CD14-positive monocyte (primary cell): ENCODE data around the gene UBE2D4. TPM values are rescaled to one million over a fixed set of nuclear protein-coding genes. Genes with fewer than 3 reads are reported as not detected.
A peak's percentile ranks its signal among the peaks of the same experiment; 100 is the strongest.

Experiments
- DNase-seq, 3 donors: peaks; one replicate each; pipeline ENCODE4 v3.0.0-alpha.2; 2011 to 2022
- H2AFZ ChIP-seq: 2 replicates; pipeline ENCODE4 v1.6.0; 2012; ENCODE audit warnings: mild to moderate bottlenecking, low read depth, low read length, inconsistent platforms; ENCODE audit not compliant: insufficient read depth, poor library complexity, severe bottlenecking
- H3K27ac ChIP-seq, 2 donors: 1 replicate in 1 of 2; 2 replicates in 1 of 2; pipeline ENCODE4 v1.5.1; 2012 to 2013; ENCODE audit warnings: low read length in 2 of 2, control low read depth in 1 of 2, inconsistent platforms in 1 of 2, low read depth in 1 of 2, mild to moderate bottlenecking in 1 of 2
- H3K27me3 ChIP-seq, 2 donors: one replicate each; pipeline versions ENCODE4 v1.6.0 to v1.6.1; 2011 to 2013; ENCODE audit warnings: low read length in 2 of 2; ENCODE audit not compliant: control insufficient read depth in 2 of 2, insufficient read depth in 2 of 2
- H3K36me3 ChIP-seq, 2 donors: replicated peaks in 1 of 2; 1 replicate in 1 of 2; 2 replicates in 1 of 2; pipeline versions ENCODE4 v1.5.1 to v1.6.1; 2012 to 2013; ENCODE audit warnings: low read length in 2 of 2, control low read depth in 1 of 2, inconsistent platforms in 1 of 2, mild to moderate bottlenecking in 1 of 2; ENCODE audit not compliant: insufficient read depth in 2 of 2, control insufficient read depth in 1 of 2
- H3K4me1 ChIP-seq, 2 donors: 1 replicate in 1 of 2; 2 replicates in 1 of 2; pipeline versions ENCODE4 v1.5.1 to v1.6.1; 2012 to 2013; ENCODE audit warnings: low read length in 2 of 2, control low read depth in 1 of 2, inconsistent platforms in 1 of 2, mild to moderate bottlenecking in 1 of 2, moderate library complexity in 1 of 2; ENCODE audit not compliant: insufficient read depth in 2 of 2, control insufficient read depth in 1 of 2
- H3K4me2 ChIP-seq: replicated peaks from 2 replicates; pipeline ENCODE3; 2012; ENCODE audit warnings: low read length, moderate library complexity, mild to moderate bottlenecking; ENCODE audit not compliant: poor library complexity, severe bottlenecking; ENCODE audit errors: extremely low read depth
- H3K4me3 ChIP-seq, 3 experiments: fragments of 200-600 bp in 1 of 3; sonication (generic) in 1 of 3; replicated peaks in 1 of 3; 1 replicate in 2 of 3; 2 replicates in 1 of 3; pipeline ENCODE4 v1.5.1; 2011 to 2013; ENCODE audit warnings: low read length in 3 of 3, mild to moderate bottlenecking in 3 of 3, control low read depth in 2 of 3, low read depth in 2 of 3, inconsistent platforms in 1 of 3, moderate library complexity in 1 of 3
- H3K79me2 ChIP-seq: 2 replicates; pipeline ENCODE4 v1.6.0; 2012; ENCODE audit warnings: mild to moderate bottlenecking, control low read depth, inconsistent platforms, low read length, moderate library complexity; ENCODE audit not compliant: insufficient read depth
- H3K9ac ChIP-seq: 2 replicates; pipeline ENCODE4 v1.6.0; 2017; ENCODE audit warnings: low read length, mild to moderate bottlenecking; ENCODE audit not compliant: insufficient read depth, poor library complexity, severe bottlenecking
- H3K9me3 ChIP-seq, 2 donors: replicated peaks in 1 of 2; 1 replicate in 1 of 2; 2 replicates in 1 of 2; pipeline versions ENCODE4 v1.5.1 to v1.6.1; 2012 to 2013; ENCODE audit warnings: low read length in 2 of 2, control low read depth in 1 of 2; ENCODE audit not compliant: control insufficient read depth in 1 of 2, insufficient read depth in 1 of 2
- H4K20me1 ChIP-seq: 2 replicates; pipeline ENCODE4 v1.6.0; 2012; ENCODE audit warnings: mild to moderate bottlenecking, low read length, control low read depth, moderate library complexity; ENCODE audit not compliant: insufficient read depth
- H3K27ac Mint-ChIP-seq, 7 donors: one replicate each; pipeline ENCODE4 v1.8.0; 2020; ENCODE audit warnings: mild to moderate bottlenecking in 7 of 7, mixed read lengths in 7 of 7, moderate library complexity in 6 of 7, inconsistent platforms in 2 of 7
- H3K27me3 Mint-ChIP-seq, 3 donors: one replicate each; pipeline ENCODE4 v1.8.0; 2021 to 2022; ENCODE audit warnings: low read depth in 3 of 3, mild to moderate bottlenecking in 3 of 3, mixed read lengths in 3 of 3, moderate library complexity in 3 of 3, inconsistent platforms in 1 of 3
- H3K36me3 Mint-ChIP-seq, 2 donors: one replicate each; pipeline ENCODE4 v1.8.0; 2020; ENCODE audit warnings: mixed read lengths in 2 of 2, inconsistent platforms in 1 of 2, mild to moderate bottlenecking in 1 of 2
- H3K4me1 Mint-ChIP-seq: one replicate; pipeline ENCODE4 v1.8.0; 2020; ENCODE audit warnings: mild to moderate bottlenecking, mixed read lengths
- H3K4me3 Mint-ChIP-seq, 2 donors: one replicate each; pipeline ENCODE4 v1.8.0; 2020; ENCODE audit warnings: mild to moderate bottlenecking in 2 of 2, mixed read lengths in 2 of 2, moderate library complexity in 1 of 2
- H3K9me3 Mint-ChIP-seq, 7 donors: one replicate each; pipeline ENCODE4 v1.8.0; 2020 to 2022; ENCODE audit warnings: mixed read lengths in 7 of 7, mild to moderate bottlenecking in 6 of 7, moderate library complexity in 6 of 7, inconsistent platforms in 2 of 7
- WGBS: methylation state at CpG from one replicate; pipeline ENCODE4 v1.1.5; 2013; ENCODE audit warnings: missing lambda C conversion rate; ENCODE audit not compliant: insufficient coverage; 5-methylcytosine and 5-hydroxymethylcytosine counted together
- intact Hi-C, 2 donors: fragments of 100-400 bp; cut with micrococcal nuclease; formaldehyde crosslinking; loops; one replicate each; pipeline versions ENCODE4 v1.15.0 to v1.15.1; 2023
- polyA plus RNA-seq, 3 donors: library from polyadenylated mRNA; depleted of rRNA in 1 of 3; unstranded in 2 of 3; stranded (reverse) in 1 of 3; fragments of 300-500 nt in 2 of 3; fragments of >200 nt in 1 of 3; fragmentation: Illumina TruSeq in 2 of 3; gene quantifications; 1 replicate in 2 of 3; 2 replicates in 1 of 3; pipeline ENCODE4 v1.2.3, GENCODE V29; 2012 to 2021
- TF ChIP-seq, protein P1 (sequence below): fragments of 200-600 bp; IDR thresholded peaks from one replicate; pipeline ENCODE4 v1.8.0; 2022; ENCODE audit warnings: antibody characterized with exemption, mild to moderate bottlenecking

Gene UBE2D4
- polyA plus RNA-seq, 3 donors: 8.2 to 10.9 (median 8.8) TPM

DNA sequence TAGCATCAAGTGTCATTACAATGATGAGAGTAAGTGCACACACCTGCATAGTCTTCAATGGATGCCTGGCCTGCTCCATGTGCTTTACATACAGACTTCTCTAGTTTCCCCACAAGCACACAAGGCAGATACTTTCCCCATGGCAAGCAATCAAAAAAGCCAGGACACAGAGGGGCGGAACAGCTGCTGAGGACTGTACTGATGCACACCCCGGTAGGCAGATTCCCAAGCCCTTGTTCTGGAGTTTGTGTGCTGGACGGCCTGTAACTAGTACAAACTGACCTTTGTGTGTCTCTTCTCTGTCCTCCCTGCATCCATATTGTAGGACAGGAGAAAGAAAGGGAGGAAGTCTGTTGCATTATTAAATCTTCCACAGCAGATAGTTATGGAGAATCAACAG lies 25.8 kb downstream of the UBE2D4 start:
- H4K20me1 ChIP-seq: no peaks in the 10 kb centered on the region
- Mint-ChIP-seq H3K4me1 (no peaks in the 10 kb centered on the region), H3K4me3 (no peak overlapping the region), H3K27me3 (peaks cover 0 to 2% (median 1%) of the 10 kb centered on the region in 3 donors), H3K27ac (no peak overlapping the region), H3K9me3 (peaks cover 0 to 2% (median 0%) of the 10 kb centered on the region in 7 donors), H3K36me3 (peaks cover 30 to 50% of the 10 kb centered on the region in 2 donors)
- H3K36me3 ChIP-seq: peaks cover 14 to 24% of the 10 kb centered on the region in 2 donors
- H3K4me2 ChIP-seq: no peak overlapping the region
- TF ChIP-seq, protein P1, sequence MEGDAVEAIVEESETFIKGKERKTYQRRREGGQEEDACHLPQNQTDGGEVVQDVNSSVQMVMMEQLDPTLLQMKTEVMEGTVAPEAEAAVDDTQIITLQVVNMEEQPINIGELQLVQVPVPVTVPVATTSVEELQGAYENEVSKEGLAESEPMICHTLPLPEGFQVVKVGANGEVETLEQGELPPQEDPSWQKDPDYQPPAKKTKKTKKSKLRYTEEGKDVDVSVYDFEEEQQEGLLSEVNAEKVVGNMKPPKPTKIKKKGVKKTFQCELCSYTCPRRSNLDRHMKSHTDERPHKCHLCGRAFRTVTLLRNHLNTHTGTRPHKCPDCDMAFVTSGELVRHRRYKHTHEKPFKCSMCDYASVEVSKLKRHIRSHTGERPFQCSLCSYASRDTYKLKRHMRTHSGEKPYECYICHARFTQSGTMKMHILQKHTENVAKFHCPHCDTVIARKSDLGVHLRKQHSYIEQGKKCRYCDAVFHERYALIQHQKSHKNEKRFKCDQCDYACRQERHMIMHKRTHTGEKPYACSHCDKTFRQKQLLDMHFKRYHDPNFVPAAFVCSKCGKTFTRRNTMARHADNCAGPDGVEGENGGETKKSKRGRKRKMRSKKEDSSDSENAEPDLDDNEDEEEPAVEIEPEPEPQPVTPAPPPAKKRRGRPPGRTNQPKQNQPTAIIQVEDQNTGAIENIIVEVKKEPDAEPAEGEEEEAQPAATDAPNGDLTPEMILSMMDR: no peak
- no peaks in the 10 kb centered on the region for H3K79me2 ChIP-seq
- no peak overlapping the region for H2AFZ ChIP-seq
- DNase-seq: no peak
- intact Hi-C loops: no loop called here
- H3K4me1 ChIP-seq: no peaks in the 10 kb centered on the region
- H3K27me3 ChIP-seq: no peaks in the 10 kb centered on the region
- H3K9me3 ChIP-seq: no peaks in the 10 kb centered on the region
- H3K27ac ChIP-seq: no peak overlapping the region
- H3K4me3 ChIP-seq: no peak overlapping the region
- WGBS: 100% methylated on average over 2 of the region's 3 CpGs
- no peak overlapping the region for H3K9ac ChIP-seq

DNA sequence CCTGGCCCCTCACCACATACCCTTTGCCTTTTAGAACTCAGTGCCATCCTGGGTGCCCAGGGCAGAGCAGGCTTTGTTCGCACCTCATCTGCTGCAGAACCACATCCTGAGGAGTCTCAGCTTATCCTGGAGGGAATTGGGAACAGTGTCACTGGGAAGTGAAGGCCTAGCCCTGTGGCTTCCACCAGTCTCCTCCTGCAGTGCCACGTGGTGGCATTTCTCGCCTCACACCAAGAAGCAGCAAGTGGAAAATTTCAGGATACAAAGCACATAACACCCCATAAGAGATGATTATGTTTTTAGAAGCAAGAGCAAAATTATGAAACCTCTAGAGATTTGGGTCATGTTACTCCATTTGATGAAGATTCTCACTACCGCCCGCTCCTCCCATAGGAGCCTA lies 26.8 kb downstream of the UBE2D4 start:
- H3K27ac Mint-ChIP-seq: peak overlapping the region in 1 of 7 donors; percentile 8
- H3K4me3 ChIP-seq: no peak overlapping the region
- H3K9me3 Mint-ChIP-seq: no peaks in the 10 kb centered on the region
- no peaks in the 10 kb centered on the region for H3K79me2 ChIP-seq
- no peak overlapping the region for H3K9ac ChIP-seq
- peaks cover 14 to 24% of the 10 kb centered on the region in 2 donors for H3K36me3 ChIP-seq
- no peak overlapping the region for H3K4me3 Mint-ChIP-seq
- no peak overlapping the region for H2AFZ ChIP-seq
- H4K20me1 ChIP-seq: no peaks in the 10 kb centered on the region
- intact Hi-C loops: no loop called here
- no peak overlapping the region for H3K27ac ChIP-seq
- no peaks in the 10 kb centered on the region for H3K4me1 Mint-ChIP-seq
- no peaks in the 10 kb centered on the region for H3K27me3 ChIP-seq
- no CpG with 5 or more reads among the region's 5 CpGs for WGBS
- no peak overlapping the region for H3K4me2 ChIP-seq
- no peak for DNase-seq
- H3K4me1 ChIP-seq: no peaks in the 10 kb centered on the region
- H3K36me3 Mint-ChIP-seq: peaks cover 30 to 46% of the 10 kb centered on the region in 2 donors
- TF ChIP-seq, protein P1: no peak
- H3K9me3 ChIP-seq: no peaks in the 10 kb centered on the region
- H3K27me3 Mint-ChIP-seq: peaks cover 0 to 1% (median under 1%) of the 10 kb centered on the region in 3 donors
